ENCODE results near the gene CBX1. TPM values are rescaled to one million over a fixed set of nuclear protein-coding genes. Genes with fewer than 3 reads are reported as not detected.
A peak's percentile ranks its signal among the peaks of the same experiment; 100 is the strongest.

The CBX1 gene
- total and polyA plus RNA-seq, 2 donors (not counting 3 experiments of a cell fraction or from before 2014, with no cell fraction given), result 20.4 to 95.2 TPM

DNA sequence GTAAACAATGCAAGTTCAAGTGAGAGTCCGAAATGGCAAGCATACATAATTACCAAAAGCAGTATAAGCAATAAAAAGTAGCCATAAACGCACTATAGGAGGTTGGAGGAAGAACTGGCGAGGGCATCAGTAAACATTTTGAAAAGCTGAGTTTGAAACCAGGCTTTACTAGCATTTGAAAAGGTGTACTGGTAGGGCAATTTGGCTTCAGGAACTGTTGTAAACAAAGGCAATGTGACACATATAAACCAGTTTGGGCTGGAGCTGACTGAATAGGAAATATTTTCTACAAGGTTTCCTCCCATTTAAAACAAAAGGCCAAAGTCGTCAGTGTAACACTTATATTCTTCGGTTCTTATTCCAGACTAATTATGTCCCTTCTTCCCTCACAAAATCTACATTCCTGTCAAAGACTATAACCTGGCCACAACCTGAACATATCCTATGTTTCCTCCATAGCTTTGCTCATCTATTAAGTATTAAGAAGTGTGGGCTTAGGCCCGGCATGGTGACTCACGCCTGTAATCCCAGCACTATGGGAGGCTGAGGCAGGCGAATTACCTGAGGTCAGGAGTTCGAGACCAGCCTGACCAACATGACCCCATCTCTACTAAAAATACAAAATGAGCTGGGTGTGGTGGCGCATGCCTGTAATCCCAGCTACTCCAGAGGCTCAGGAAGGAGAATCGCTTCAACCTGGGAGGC is 7.8 kb downstream of the CBX1 start:
- no peaks in the 10 kb centered on the region for H3K36me3 ChIP-seq (ENCODE audit: control insufficient read depth in 2 of 2, extremely low read depth in 1 of 2, insufficient read depth in 2 of 2, low read length in 2 of 2)
- H3K9ac ChIP-seq (replicated peaks; ENCODE audit: extremely low read depth, insufficient read depth, low read length), result no peak overlapping the region
- no TSS peak for BruUV-seq (replicated peaks)
- dilution Hi-C loops (cut with MboI; ENCODE audit: extremely low pct_ligation_motif_present, low sequenced_read_pairs), result no loop called here
- no peak overlapping the region for H2AFZ ChIP-seq (ENCODE audit: low read depth, low read length)
- ChIA-PET POLR2A (no interaction called here), CTCF (interaction anchor here (0.9 to 1.5 kb wide), 5 partner anchors 10 to 29 kb away, joined by 3 to 8 read pairs (median 3); no protein-coding TSS in a partner anchor)
- no peaks in the 10 kb centered on the region for H3K27me3 ChIP-seq (ENCODE audit: control insufficient read depth in 2 of 2, insufficient read depth in 2 of 2, low read length in 2 of 2)
- H3K4me3 ChIP-seq (replicated peaks in 1 of 3; ENCODE audit: insufficient read depth in 1 of 3, low read depth in 1 of 3, low read length in 3 of 3), result no peak overlapping the region
- no peaks in the 10 kb centered on the region for H3K9me1 ChIP-seq (replicated peaks; ENCODE audit: control insufficient read depth, extremely low read depth, insufficient read depth, low read length)
- no peaks in the 10 kb centered on the region for H3K9me3 ChIP-seq (replicated peaks; ENCODE audit: control insufficient read depth, insufficient read depth, low read length)
- H3K4me2 ChIP-seq (ENCODE audit: insufficient read depth, low read length), result no peak overlapping the region
- DNase-seq (ENCODE audit: low read depth, low spot score) (peak; percentile 28), FAIRE-seq (no peak)
- peaks cover 4% of the 10 kb centered on the region for H3K4me1 ChIP-seq (ENCODE audit: control insufficient read depth, extremely low read depth, insufficient read depth, low read length)
- H4K20me1 ChIP-seq (replicated peaks; ENCODE audit: control insufficient read depth, extremely low read depth, insufficient read depth, low read length), result peaks cover 6% of the 10 kb centered on the region
- intact Hi-C loops (cut with micrococcal nuclease), result no loop called here
- H3K79me2 ChIP-seq (ENCODE audit: control insufficient read depth, insufficient read depth, low read length), result peaks cover 89% of the 10 kb centered on the region
- H3K27ac ChIP-seq (ENCODE audit: insufficient read depth, low read depth, low read length), result no peak overlapping the region
- TF ChIP-seq GATA2 (IDR thresholded peaks at IDR 0.05; ENCODE audit: insufficient read depth, insufficient read length, low read depth, low read length), result no peak

DNA sequence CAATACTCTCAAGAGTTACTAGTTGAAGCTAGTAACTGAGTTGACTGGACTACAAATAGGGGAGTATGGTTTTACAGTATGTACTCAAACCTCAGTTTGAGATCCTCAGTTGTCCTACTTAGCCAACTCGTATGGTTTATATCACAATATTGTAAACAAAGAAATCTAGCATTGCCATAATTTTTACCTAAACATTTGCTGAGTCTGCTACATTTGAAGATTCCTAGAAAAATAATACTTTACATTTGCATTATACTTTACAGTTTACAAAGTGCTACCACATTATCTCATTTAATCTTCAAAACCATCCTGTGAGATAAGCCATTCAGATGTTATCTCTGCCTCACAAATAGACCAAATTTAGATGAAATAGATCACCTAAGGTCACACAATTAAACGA is 16.3 kb downstream of the CBX1 start:
- FAIRE-seq, result no peak
- Histone ChIP-seq H3K27ac (ENCODE audit: insufficient read depth, low read depth, low read length) (no peak overlapping the region), H3K9me3 (replicated peaks; ENCODE audit: control insufficient read depth, insufficient read depth, low read length) (no peaks in the 10 kb centered on the region), H3K27me3 (ENCODE audit: control insufficient read depth in 2 of 2, insufficient read depth in 2 of 2, low read length in 2 of 2) (no peaks in the 10 kb centered on the region), H3K79me2 (ENCODE audit: control insufficient read depth, insufficient read depth, low read length) (peaks cover 63% of the 10 kb centered on the region), H3K9me1 (replicated peaks; ENCODE audit: control insufficient read depth, extremely low read depth, insufficient read depth, low read length) (no peaks in the 10 kb centered on the region), H3K9ac (replicated peaks; ENCODE audit: extremely low read depth, insufficient read depth, low read length) (no peak overlapping the region), H3K36me3 (ENCODE audit: control insufficient read depth in 2 of 2, extremely low read depth in 1 of 2, insufficient read depth in 2 of 2, low read length in 2 of 2) (no peaks in the 10 kb centered on the region), H3K4me2 (ENCODE audit: insufficient read depth, low read length) (no peak overlapping the region), H2AFZ (ENCODE audit: low read depth, low read length) (no peak overlapping the region), H3K4me3 (replicated peaks in 1 of 3; ENCODE audit: insufficient read depth in 1 of 3, low read depth in 1 of 3, low read length in 3 of 3) (no peak overlapping the region), H3K4me1 (ENCODE audit: control insufficient read depth, extremely low read depth, insufficient read depth, low read length) (peaks cover 4% of the 10 kb centered on the region), H4K20me1 (replicated peaks; ENCODE audit: control insufficient read depth, extremely low read depth, insufficient read depth, low read length) (no peaks in the 10 kb centered on the region)
- dilution Hi-C loops (cut with MboI; ENCODE audit: extremely low pct_ligation_motif_present, low sequenced_read_pairs) (no loop called here), intact Hi-C loops (cut with micrococcal nuclease) (no loop called here)
- POLR2A ChIA-PET, result no interaction called here
- TF ChIP-seq POLR2A (IDR thresholded peaks at IDR 0.05; ENCODE audit: low read depth, low read length), result no peak
- no peak for TF ChIP-seq FOS (IDR thresholded peaks at IDR 0.05; ENCODE audit: borderline replicate concordance, insufficient read depth, low read length)
- TF ChIP-seq, protein P1, sequence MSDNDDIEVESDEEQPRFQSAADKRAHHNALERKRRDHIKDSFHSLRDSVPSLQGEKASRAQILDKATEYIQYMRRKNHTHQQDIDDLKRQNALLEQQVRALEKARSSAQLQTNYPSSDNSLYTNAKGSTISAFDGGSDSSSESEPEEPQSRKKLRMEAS (IDR thresholded peaks at IDR 0.05; ENCODE audit: insufficient read depth, insufficient read length), result no peak
- no peak for DNase-seq (ENCODE audit: low read depth, low spot score)
- CTCF ChIA-PET, result interaction anchor here (1.2 to 3.4 kb wide), 2 partner anchors 12 to 58 kb away, joined by 3 to 17 read pairs; no protein-coding TSS in a partner anchor
- no TSS peak for BruUV-seq (replicated peaks)
